Colonic mucosa (tissue), 4 donors: ENCODE measurements around the gene HAT1. TPM values are rescaled to one million over a fixed set of nuclear protein-coding genes. Genes with fewer than 3 reads are reported as not detected.

Experiments
- DNase-seq: peaks from one replicate; pipeline ENCODE4 v3.0.0-alpha.2; 2020
- H3K27ac ChIP-seq: fragments of 200-600 bp; one replicate; pipeline ENCODE4 v1.8.0; 2021
- H3K27me3 ChIP-seq: fragments of 200-600 bp; one replicate; pipeline ENCODE4 v1.8.0; 2021
- H3K36me3 ChIP-seq: fragments of 200-600 bp; one replicate; pipeline ENCODE4 v1.8.0; 2021
- H3K4me1 ChIP-seq: fragments of 200-600 bp; one replicate; pipeline ENCODE4 v1.8.0; 2021; ENCODE audit warnings: mild to moderate bottlenecking
- H3K4me3 ChIP-seq: fragments of 200-600 bp; one replicate; pipeline ENCODE4 v1.8.0; 2021
- H3K9ac ChIP-seq, 2 donors: one replicate each; pipeline ENCODE4 v1.7.0; 2013; ENCODE audit warnings: control low read depth in 2 of 2, low read depth in 2 of 2, low read length in 2 of 2
- H3K9me3 ChIP-seq: fragments of 200-600 bp; one replicate; pipeline ENCODE4 v1.8.0; 2021
- CTCF ChIP-seq: fragments of 200-600 bp; IDR thresholded peaks from one replicate; pipeline ENCODE4 v1.8.0; 2022; ENCODE audit warnings: antibody characterized with exemption, mild to moderate bottlenecking
- intact Hi-C: fragments of 100-400 bp; cut with DNase I; formaldehyde crosslinking; loops from one replicate; pipeline ENCODE4 v1.14.1; 2022
- total RNA-seq, 2 donors: library from RNA; stranded (reverse); fragmentation: NEBNext Ultra II Directional in 1 of 2; extraction: Animal tissue kit (Norgen Biotek cat#: 25700) in 1 of 2; gene quantifications; one replicate each; pipeline ENCODE4 v1.2.1, GENCODE V29; 2021
- donor health status: healthy.
- donor health status: DM: no; HTN: no; CAD: no.
- donor health status: DM: no; HTN: no; CAD: no.

The HAT1 gene
- total RNA-seq, 2 donors from 2014 or later, result 31.8 to 50.7 TPM

- Histone ChIP-seq H3K27ac (no peak overlapping the region), H3K4me1 (peaks cover 7% of the 10 kb centered on the region), H3K27me3 (no peaks in the 10 kb centered on the region), H3K4me3 (no peak overlapping the region), H3K9me3 (no peaks in the 10 kb centered on the region), H3K36me3 (no peaks in the 10 kb centered on the region), H3K9ac (no peak overlapping the region)
- intact Hi-C loops, result no loop called here
- TF ChIP-seq CTCF, result no peak
- DNase-seq, result no peak
These were observed 2.8 kb upstream of the HAT1 start for GRCh38 chr2:171919453-171919852.

GRCh38 chr2:171921970-171922229 is 361 bp upstream of the HAT1 start:
- peak overlapping the region; percentile 90 for H3K27ac ChIP-seq
- no peak for TF ChIP-seq CTCF
- no peaks in the 10 kb centered on the region for H3K9me3 ChIP-seq
- intact Hi-C loops, result no loop called here
- DNase-seq, result no peak
- H3K4me1 ChIP-seq, result peaks cover 7% of the 10 kb centered on the region
- H3K36me3 ChIP-seq, result no peaks in the 10 kb centered on the region
- peak overlapping the region; percentile 44 to 76 for H3K9ac ChIP-seq
- H3K27me3 ChIP-seq, result no peaks in the 10 kb centered on the region
- peak overlapping the region; percentile 86 for H3K4me3 ChIP-seq

GRCh38 chr2:171923206-171923605 is 945 bp downstream of the HAT1 start:
- intact Hi-C loops, result no loop called here
- no peak for TF ChIP-seq CTCF
- Histone ChIP-seq H3K9me3 (no peaks in the 10 kb centered on the region), H3K4me3 (peak overlapping the region; percentile 86), H3K4me1 (peaks cover 7% of the 10 kb centered on the region), H3K27me3 (no peaks in the 10 kb centered on the region), H3K27ac (peak overlapping the region; percentile 90), H3K9ac (peak overlapping the region; percentile 76 to 98), H3K36me3 (no peaks in the 10 kb centered on the region)
- peak; percentile 27 for DNase-seq

GRCh38 chr2:171924170-171924942 is 2.1 kb downstream of the HAT1 start:
- no peak overlapping the region for H3K4me3 ChIP-seq
- no peaks in the 10 kb centered on the region for H3K36me3 ChIP-seq
- no peak for TF ChIP-seq CTCF
- H3K9me3 ChIP-seq, result no peaks in the 10 kb centered on the region
- H3K4me1 ChIP-seq, result peaks cover 7% of the 10 kb centered on the region
- DNase-seq, result no peak
- intact Hi-C loops, result no loop called here
- no peak overlapping the region for H3K9ac ChIP-seq
- H3K27me3 ChIP-seq, result no peaks in the 10 kb centered on the region
- no peak overlapping the region for H3K27ac ChIP-seq

- intact Hi-C loops, result no loop called here
- Histone ChIP-seq H3K27me3 (no peaks in the 10 kb centered on the region), H3K4me1 (no peaks in the 10 kb centered on the region), H3K9me3 (no peaks in the 10 kb centered on the region), H3K36me3 (no peaks in the 10 kb centered on the region), H3K4me3 (no peak overlapping the region), H3K27ac (no peak overlapping the region), H3K9ac (no peak overlapping the region)
- no peak for DNase-seq
- no peak for TF ChIP-seq CTCF
These were observed 8.1 kb downstream of the HAT1 start for GRCh38 chr2:171930385-171930784.
